GM12875 (cell line): Measurements from ENCODE around the gene PLA2R1.

Experiments used
- H3K4me3 ChIP-seq: one replicate; pipeline ENCODE4 v1.5.1; 2011; ENCODE audit warnings: low read depth, low read length, control low read depth
- CTCF ChIP-seq: IDR thresholded peaks from 2 replicates; pipeline ENCODE4 v1.5.1; 2011; ENCODE audit warnings: low read depth, mild to moderate bottlenecking, control low read depth, inconsistent platforms, low read length, moderate library complexity, borderline replicate concordance; ENCODE audit not compliant: insufficient read depth

Gene PLA2R1

GRCh38 chr2:160005476-160005875 is 56.9 kb downstream of the PLA2R1 start:
- no peak for TF ChIP-seq CTCF
- no peak overlapping the region for H3K4me3 ChIP-seq

- no peak for TF ChIP-seq CTCF
- H3K4me3 ChIP-seq: no peak overlapping the region
Observed at GRCh38 chr2:159998961-159999360, 63.5 kb downstream of the PLA2R1 start.

GRCh38 chr2:159998243-159998642 is 64.2 kb downstream of the PLA2R1 start:
- no peak for TF ChIP-seq CTCF
- H3K4me3 ChIP-seq: no peak overlapping the region

GRCh38 chr2:159996792-159997546 is 65.4 kb downstream of the PLA2R1 start:
- TF ChIP-seq CTCF: no peak
- H3K4me3 ChIP-seq: no peak overlapping the region

- TF ChIP-seq CTCF: no peak
- no peak overlapping the region for H3K4me3 ChIP-seq
Observed at GRCh38 chr2:159995038-159995437, 67.4 kb downstream of the PLA2R1 start.

GRCh38 chr2:159989249-159989648 is 73.2 kb downstream of the PLA2R1 start:
- TF ChIP-seq CTCF: no peak
- no peak overlapping the region for H3K4me3 ChIP-seq

- no peak for TF ChIP-seq CTCF
- H3K4me3 ChIP-seq: no peak overlapping the region
Observed at GRCh38 chr2:159988412-159988970, 73.9 kb downstream of the PLA2R1 start.
